ELF-1 (cell line): ENCODE results near the gene LRP1B.

Experiments
- DNase-seq: peaks from one replicate; pipeline ENCODE4 v3.0.0-alpha.2; 2016; ENCODE audit warnings: low read depth, low spot score

The LRP1B gene

DNA sequence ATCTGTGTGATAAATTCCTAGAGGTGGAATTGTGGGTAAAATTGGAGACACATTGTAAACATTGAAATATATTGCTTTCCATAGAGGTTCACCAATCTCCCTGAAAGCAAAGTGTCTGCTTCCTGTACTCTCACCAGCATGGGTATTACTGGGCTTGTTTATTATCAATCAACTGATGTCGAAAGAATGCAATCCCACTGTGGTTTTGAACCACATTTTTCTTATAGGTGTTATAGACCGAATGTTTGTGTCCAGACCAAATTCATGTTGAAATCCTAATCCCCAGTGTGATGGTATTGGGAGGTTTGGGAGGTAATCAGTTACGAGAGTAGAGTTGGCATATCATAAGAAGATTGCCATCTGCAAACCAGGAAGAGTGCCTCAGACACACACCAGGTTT is 1212.4 kb downstream of the LRP1B start:
- no peak for DNase-seq

GRCh38 chr2:140916410-140916809 is 1214.4 kb downstream of the LRP1B start:
- no peak for DNase-seq

DNA sequence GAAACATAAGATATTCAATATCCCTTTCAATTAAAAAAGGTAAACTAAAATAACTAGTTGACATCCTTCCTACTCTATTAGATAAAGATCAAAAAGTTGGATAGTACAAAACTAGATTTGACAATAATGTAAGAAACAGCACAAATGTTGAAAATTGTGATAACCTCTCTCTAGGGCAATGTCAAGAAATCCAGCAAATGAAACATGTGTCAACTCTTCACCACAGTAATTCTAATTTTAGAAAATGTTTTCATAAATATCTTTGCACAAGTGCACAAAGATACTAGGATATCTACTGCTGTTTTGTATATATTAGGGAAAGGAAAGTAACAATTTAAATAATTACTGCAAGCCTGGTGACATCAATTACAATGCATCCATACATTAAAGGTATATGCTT is 1220.1 kb downstream of the LRP1B start:
- no peak for DNase-seq

GRCh38 chr2:140905083-140905781 is 1225.6 kb downstream of the LRP1B start:
- peak; percentile 87 for DNase-seq

DNA sequence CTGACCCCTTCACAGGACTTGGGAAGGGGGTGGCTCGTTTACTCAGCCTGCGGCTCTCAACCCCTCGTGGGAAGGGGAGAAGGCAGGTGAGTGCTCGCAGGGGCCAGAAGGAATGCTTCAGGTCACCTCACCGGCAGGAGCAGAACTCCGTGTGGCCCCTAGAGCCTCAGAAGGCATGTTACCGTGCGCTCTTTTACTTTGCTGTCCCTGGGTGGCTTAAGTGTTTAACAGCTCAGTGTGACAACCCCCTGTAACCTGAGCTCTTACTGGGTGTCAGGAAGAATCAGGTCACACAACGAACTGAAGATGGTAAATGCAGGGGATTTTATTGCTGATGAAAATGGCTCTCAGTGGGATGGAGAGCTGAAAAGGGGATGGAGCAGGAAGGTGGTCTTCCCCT is 1235.4 kb downstream of the LRP1B start:
- DNase-seq, result peak; percentile 28

GRCh38 chr2:140893685-140894084 is 1237.1 kb downstream of the LRP1B start:
- no peak for DNase-seq

DNA sequence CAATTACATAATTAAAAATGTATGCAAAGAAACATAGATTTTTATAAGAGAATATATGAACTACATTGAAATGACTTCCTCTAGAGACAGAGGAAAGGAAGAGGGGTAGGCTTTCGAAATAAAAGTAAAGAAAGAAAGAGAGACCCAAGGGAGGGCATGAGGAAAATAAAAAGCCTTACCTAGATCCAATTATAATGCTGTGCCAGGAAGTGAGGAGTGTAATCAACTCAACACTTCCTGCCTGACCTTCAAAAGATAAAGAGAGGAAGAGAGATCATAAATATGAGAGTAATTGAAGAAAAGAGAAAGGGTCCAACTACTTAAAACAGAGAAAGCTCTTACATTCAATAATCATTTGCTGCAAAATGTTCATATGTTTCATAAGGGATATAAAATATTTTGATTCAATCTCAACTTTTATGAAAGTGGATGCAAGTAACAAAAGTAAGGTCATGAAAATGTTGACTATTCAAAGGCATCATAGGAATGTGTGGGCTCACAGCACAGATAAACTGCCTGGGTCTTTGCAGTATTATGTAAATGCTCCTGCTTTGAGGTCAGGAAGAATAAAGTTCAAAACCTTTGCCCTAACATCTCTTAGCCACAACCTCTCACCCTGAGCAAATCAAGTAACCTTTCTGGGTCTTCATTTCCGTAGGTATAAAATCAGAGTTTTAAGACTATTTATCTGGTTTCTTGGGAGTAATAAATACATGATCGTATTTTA is 1237.7 kb downstream of the LRP1B start:
- DNase-seq, result no peak

DNA sequence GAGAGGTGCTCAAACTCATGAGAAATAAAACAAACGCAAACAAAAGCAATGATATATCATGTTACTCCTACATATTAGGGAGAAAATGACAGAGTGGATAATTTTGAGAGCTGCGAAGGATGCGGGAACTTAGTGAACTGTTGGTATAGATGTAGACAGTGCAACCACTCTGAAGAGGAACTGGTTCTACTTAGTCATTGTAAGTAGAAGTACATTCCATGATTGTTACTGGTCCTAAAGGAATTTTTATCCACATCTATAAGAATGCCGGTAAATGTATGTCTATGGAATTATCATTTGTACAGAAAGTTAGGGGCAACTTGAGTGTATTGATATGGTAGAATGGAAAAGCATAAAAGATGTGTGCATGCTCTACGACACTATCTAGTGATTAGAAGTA is 1238.4 kb downstream of the LRP1B start:
- no peak for DNase-seq

GRCh38 chr2:140891614-140892212 is 1239.1 kb downstream of the LRP1B start:
- no peak for DNase-seq

GRCh38 chr2:140882671-140883620 is 1247.9 kb downstream of the LRP1B start:
- peak; percentile 13 for DNase-seq

DNA sequence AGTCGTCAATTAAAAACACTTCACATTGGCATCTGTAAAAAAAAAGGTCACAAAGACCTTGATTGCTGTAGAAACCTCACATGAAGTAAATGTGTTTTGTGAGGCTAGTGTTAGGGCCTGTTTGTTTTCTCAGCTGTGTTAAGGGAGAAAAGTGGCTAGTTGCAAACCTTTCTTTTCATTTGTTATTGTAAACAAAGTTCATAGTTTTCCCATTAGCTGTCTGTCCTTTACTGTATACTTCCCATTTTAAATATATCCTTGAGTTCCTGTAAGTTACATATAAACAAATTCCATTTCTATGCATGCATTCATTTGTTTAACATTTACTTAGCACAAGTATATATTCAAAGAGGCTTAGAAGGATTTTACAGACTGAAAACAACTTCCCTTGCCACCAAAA is 1250.2 kb downstream of the LRP1B start:
- no peak for DNase-seq

GRCh38 chr2:140876015-140876414 is 1254.8 kb downstream of the LRP1B start:
- no peak for DNase-seq

GRCh38 chr2:140873915-140874531 is 1256.8 kb downstream of the LRP1B start:
- DNase-seq, result no peak

DNA sequence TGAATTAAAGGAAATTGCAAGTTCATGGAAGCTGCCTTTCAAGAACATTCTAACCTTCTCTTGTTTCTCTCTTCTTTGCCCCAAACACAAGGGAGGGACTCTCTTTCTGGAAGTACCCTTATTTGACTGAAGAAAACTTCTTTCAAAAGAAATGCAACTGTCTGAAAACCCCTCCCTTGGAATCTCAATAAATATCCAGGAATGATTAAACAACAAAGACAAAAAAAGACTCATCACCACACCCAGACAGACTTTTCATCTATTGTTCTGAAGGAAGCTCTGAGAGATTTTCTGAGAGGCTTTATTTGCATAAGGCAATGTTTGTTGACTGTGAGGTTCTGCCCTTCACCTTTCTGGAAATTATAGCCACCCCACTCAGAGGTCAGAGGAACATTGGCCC is 1260.9 kb downstream of the LRP1B start:
- no peak for DNase-seq

DNA sequence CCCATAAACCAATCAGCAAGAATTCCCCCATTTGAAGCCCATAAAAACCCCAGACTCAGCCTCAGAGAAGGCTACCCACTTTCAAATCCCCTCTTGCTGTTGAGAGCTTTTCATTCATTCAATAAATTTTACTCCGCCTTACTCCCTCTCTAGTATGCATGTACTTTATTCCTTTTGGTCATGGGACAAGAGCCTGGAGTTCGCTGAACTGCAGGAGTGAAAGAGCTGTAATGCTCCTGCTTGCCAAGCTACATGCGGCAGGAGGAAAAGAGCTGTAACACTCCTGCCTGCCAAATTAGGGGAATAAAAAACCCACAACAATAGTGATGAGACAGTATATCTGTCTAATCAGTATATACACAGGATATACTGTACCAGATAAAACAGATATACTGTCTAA is 1261.7 kb downstream of the LRP1B start:
- DNase-seq, result no peak

DNA sequence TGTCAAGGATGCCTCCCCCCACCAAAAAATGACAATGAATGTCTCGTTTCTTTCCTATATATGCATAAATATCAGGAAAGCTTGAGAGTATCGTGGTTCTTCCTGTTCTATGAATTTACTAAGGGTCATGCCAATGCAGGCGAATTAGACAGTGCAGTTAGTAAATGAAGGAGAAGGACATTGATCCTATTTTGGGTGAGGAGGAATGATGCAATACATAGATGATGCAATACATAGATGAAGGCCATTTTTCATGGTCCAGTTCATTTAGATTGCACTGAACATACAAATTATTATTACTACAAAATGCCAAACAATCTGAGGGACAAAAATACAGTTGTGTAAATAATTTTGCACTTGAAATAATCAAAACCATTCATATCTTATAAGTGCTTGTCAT is 1265.0 kb downstream of the LRP1B start:
- DNase-seq, result no peak

GRCh38 chr2:140863713-140864112 is 1267.1 kb downstream of the LRP1B start:
- no peak for DNase-seq

DNA sequence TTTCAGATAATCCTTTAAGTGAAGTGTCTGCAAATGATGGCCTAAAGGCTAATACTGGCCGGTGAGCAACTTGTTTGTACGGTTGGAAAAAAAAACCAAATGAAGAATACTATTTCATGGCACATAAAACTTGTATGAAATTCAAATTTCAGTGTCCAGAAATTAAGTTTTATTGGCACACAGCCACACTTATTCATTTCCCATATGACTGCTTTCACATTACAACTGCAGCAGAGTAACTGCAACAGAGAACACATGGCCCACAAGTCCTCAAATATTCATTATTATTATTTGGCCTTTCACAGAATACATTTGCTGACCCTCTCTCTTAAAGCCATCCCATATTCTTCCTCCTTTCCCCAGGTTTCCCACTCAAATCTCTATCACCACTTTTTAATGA is 1268.6 kb downstream of the LRP1B start:
- DNase-seq, result no peak

DNA sequence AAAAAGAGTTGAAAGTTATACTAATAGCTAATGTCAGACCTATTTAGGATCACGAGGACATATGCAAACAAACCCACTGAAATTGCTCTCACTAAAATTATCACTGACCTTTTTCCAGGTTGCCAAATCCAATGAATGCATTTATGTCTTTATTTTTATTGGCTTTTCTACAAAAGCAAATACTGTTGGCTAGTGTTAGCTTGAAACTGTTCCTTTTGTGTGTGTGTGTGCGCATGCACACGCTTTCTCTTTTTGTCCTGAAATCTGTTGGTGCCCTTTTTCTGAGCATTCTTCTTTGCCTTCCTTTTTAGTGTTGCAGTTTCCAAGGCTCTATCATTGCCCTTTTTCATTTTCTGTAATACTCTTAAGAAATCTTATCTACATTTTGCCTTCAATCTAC is 1269.2 kb downstream of the LRP1B start:
- no peak for DNase-seq

DNA sequence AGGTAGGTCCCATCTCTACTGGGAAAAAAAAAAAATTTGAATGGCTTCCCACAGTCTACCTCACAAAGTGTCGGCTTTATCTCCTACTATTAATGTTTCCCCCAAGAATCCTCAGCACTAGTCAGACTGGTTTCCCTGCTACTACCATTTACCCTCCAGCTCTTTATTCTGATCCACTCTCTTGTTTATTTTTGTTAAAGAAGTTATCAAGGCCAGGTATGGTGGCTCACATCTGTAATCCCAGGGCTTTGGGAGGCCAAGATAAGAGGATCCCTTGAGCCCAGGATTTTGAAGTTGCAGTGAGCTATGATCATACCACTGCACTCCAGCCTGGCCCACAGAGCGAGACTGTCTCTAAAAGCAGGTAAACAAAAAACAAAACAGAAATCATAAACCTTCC is 1275.3 kb downstream of the LRP1B start:
- peak; percentile 37 for DNase-seq

GRCh38 chr2:140851258-140851981 is 1279.4 kb downstream of the LRP1B start:
- no peak for DNase-seq
